Measurements from ENCODE around the gene PIGK. TPM values are rescaled to one million over a fixed set of nuclear protein-coding genes. Genes with fewer than 3 reads are reported as not detected.

PIGK gene
- total RNA-seq, 4 donors from 2014 or later = 5.1 to 21.1 (median 7.7) TPM

- DNase-seq (ENCODE audit: low spot score in 2 of 2) = no peak
- 100% methylated on average over 1 of the region's 1 CpG for WGBS, 2 donors
- intact Hi-C loops (cut with DNase I; ENCODE audit: low total_unique reads) = no loop called here
- no peak for TF ChIP-seq CTCF (IDR thresholded peaks at IDR 0.05)
- TF ChIP-seq POLR2A (IDR thresholded peaks at IDR 0.05) = no peak
- no peak overlapping the region for H3K4me3 ChIP-seq (ENCODE audit: low read depth, poor library complexity, severe bottlenecking)
These were observed 79.8 kb downstream of the PIGK start for GRCh38 chr1:77139389-77139788.

DNA sequence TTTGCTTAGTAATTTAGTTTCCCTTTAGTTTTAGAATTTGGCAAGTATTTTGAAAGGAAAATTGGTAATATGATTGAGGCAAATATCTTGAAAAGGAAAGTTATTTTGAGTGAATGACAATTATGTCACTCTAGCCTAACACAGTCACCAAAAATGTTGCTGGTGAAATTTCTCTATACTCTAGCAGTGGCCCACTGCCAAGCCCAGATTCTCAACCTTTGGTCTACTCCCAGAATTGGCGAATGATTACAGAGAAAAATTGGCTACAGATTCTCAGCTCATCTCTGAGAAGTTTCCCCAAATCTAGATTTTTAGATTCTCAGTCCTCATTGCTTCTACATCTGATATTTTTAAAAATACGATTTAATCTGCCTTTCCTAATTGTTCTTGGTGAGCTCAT, 84.9 kb downstream of the PIGK start:
- no peak overlapping the region for H3K4me3 ChIP-seq (ENCODE audit: low read depth, poor library complexity, severe bottlenecking)
- 57 to 63% methylated on average over 2 of the region's 2 CpGs for WGBS, 2 donors
- no peak for DNase-seq (ENCODE audit: low spot score in 2 of 2)
- intact Hi-C loops (cut with DNase I; ENCODE audit: low total_unique reads) = no loop called here
- TF ChIP-seq POLR2A (IDR thresholded peaks at IDR 0.05) (no peak), CTCF (IDR thresholded peaks at IDR 0.05) (no peak)

DNA sequence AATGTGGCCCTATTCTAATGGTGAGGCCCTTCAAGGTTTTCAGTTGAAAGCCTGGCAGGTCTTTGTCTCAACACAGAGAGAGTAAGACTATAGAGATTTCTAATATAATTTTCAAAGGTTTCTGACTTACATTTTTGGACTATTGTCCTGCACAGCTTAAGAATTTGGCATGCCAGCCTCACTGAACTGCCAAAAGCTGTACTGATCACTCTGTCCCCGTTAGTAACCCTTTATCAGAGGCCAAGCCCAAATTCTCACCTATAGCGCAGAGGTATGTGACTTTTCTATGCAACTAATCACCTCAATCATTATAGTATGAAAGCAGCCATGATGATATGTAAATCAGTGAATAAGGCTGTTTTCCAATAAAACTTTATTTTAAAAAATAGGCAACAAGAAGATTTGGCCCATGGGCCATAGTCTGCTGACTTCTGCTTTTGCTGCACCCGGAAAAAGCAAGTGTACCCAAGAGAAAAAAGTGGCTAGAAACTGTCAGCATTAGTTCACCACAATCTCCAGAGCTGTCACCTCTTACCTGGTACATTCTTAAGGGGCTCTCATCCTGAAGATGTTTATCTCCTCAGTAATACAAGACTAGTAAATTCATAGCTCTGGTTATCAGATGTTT, 85.4 kb downstream of the PIGK start:
- no peak overlapping the region for H3K4me3 ChIP-seq (ENCODE audit: low read depth, poor library complexity, severe bottlenecking)
- 81% methylated on average over 3 of the region's 3 CpGs for WGBS, 2 donors
- TF ChIP-seq CTCF (IDR thresholded peaks at IDR 0.05) (no peak), POLR2A (IDR thresholded peaks at IDR 0.05) (no peak)
- intact Hi-C loops (cut with DNase I; ENCODE audit: low total_unique reads) = no loop called here
- DNase-seq (ENCODE audit: low spot score in 2 of 2) = no peak

DNA sequence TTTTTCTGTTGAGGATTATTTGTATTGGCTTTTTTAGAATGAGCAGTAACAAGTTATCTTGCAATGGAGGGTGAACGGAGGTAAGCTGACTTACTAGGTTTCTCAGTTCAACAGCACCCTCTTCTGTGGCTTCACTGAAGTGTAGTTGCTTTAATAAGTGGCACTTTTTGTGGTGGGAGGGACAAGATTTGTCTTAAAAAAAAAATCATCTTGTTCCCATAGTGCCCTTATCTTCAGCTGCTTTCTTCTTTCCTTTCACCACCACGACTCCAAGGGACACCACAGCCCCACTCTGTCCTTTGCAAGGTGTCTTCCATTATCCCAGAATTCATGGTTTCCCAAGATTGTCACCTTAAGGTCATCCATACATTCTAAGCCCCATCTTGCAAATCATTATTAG, 92.9 kb downstream of the PIGK start:
- H3K4me3 ChIP-seq (ENCODE audit: low read depth, poor library complexity, severe bottlenecking) = no peak overlapping the region
- TF ChIP-seq CTCF (IDR thresholded peaks at IDR 0.05) (no peak), POLR2A (IDR thresholded peaks at IDR 0.05) (no peak)
- no peak for DNase-seq (ENCODE audit: low spot score in 2 of 2)
- intact Hi-C loops (cut with DNase I; ENCODE audit: low total_unique reads) = no loop called here
- 27% methylated on average over 2 of the region's 2 CpGs for WGBS, 2 donors

DNA sequence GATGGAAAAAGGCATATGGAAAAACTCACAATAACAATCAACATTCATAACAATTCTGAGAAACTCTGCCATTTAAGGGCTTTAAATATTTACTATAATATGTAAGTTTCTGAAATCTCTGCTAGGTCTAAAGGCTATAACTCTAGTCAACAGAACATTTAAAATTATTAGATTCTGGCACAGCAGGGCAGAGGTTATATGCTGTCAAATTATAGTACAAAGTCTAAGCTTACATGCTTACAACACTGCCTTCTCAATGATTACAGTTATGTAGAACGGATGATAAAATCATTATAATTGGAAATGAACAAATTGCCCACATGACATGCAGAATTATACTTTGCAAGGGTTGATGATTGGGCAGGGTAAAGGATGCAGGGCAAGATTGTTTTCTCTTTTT, 97.7 kb downstream of the PIGK start:
- TF ChIP-seq CTCF (IDR thresholded peaks at IDR 0.05) (no peak), POLR2A (IDR thresholded peaks at IDR 0.05) (no peak)
- intact Hi-C loops (cut with DNase I; ENCODE audit: low total_unique reads) = no loop called here
- WGBS, 2 donors = 79 to 91% methylated on average over 1 of the region's 1 CpG
- no peak overlapping the region for H3K4me3 ChIP-seq (ENCODE audit: low read depth, poor library complexity, severe bottlenecking)
- DNase-seq (ENCODE audit: low spot score in 2 of 2) = no peak

DNA sequence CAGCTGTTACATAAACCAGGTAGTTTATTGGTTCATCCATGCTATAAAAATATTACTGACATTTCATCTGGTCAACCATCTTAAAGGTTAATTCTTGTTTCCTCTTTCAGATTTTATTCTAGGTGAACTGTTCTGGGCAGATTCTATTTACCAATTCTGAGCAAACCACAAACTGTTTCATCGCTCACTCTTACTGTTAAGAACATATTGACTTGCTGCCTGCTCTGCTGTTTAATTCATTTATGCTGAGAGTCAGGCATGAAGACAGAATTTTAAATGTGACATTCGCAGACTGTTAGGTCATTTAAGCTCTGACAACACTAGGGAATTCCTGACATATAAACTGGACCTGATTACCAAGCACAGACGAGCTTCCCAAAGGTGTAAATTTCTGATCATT, 98.3 kb downstream of the PIGK start:
- 95 to 97% methylated on average over 3 of the region's 3 CpGs for WGBS, 2 donors
- no peak overlapping the region for H3K4me3 ChIP-seq (ENCODE audit: low read depth, poor library complexity, severe bottlenecking)
- intact Hi-C loops (cut with DNase I; ENCODE audit: low total_unique reads) = no loop called here
- TF ChIP-seq POLR2A (IDR thresholded peaks at IDR 0.05) = no peak
- no peak for DNase-seq (ENCODE audit: low spot score in 2 of 2)
